BJ (cell line): Measurements from ENCODE around the gene CMTM8. TPM values are rescaled to one million over a fixed set of nuclear protein-coding genes. Genes with fewer than 3 reads are reported as not detected.

ENCODE experiments used
- CTCF ChIA-PET: fragments of 350-600 bp; formaldehyde crosslinking; extraction: SDS; loops from one replicate; lab custom pipeline; 2021; ENCODE audit warnings: antibody characterized with exemption, inconsistent platforms; lab: Yijun Ruan, JAX
- POLR2A ChIA-PET: fragments of 300-600 bp; sonication (Branson Sonifier 250); formaldehyde crosslinking; extraction: SDS; loops from one replicate; lab custom pipeline; 2021; ENCODE audit warnings: antibody characterized with exemption; lab: Charles Lee
- DNase-seq: peaks from one replicate; pipeline ENCODE4 v3.0.0-alpha.2; 2011; ENCODE audit warnings: low read depth
- H3K27me3 ChIP-seq: 2 replicates; pipeline ENCODE4 v1.6.0; 2011; ENCODE audit warnings: low read length; ENCODE audit not compliant: control insufficient read depth, insufficient read depth
- H3K36me3 ChIP-seq: 2 replicates; pipeline ENCODE4 v1.5.1; 2011; ENCODE audit warnings: low read length; ENCODE audit not compliant: control insufficient read depth, insufficient read depth
- H3K4me3 ChIP-seq: 2 replicates; pipeline ENCODE4 v1.5.1; 2011; ENCODE audit warnings: low read depth, mild to moderate bottlenecking, control low read depth, low read length
- polyA plus RNA-seq: library from polyadenylated mRNA; depleted of rRNA; stranded (reverse); fragments of >200 nt; gene quantifications from 2 replicates; pipeline ENCODE4 v1.2.3, GENCODE V29; 2011
- TF ChIP-seq, protein P1 (sequence below): IDR thresholded peaks from 2 replicates; pipeline ENCODE4 v1.5.1; 2011; ENCODE audit warnings: low read depth, mild to moderate bottlenecking, control low read depth, inconsistent platforms, low read length, moderate library complexity; ENCODE audit not compliant: insufficient read depth

Gene CMTM8
- polyA plus RNA-seq, 1 experiment, result 0.39 TPM

DNA sequence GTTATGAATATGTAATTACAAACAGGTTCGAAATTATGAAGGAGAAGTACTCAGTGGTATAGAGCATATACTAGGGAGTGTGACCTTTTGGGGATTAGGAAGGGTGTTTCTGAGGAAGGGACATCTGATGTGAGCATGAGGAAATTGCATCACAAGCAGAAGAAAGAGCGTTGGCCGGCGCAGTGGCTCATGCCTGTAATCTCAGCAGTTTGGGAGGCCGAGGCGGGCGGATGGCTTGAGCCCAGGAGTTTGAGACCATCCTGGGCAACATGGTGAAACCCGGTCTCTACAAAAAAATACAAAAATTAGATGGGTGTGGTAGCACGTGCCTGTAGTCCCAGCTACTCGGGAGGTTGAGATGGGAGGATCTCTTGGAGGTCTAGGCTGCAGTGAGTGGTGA lies 160.1 kb downstream of the CMTM8 start:
- ChIA-PET POLR2A (no interaction called here), CTCF (interaction anchor here (0.6 to 2.9 kb wide), 7 partner anchors 10 to 244 kb away, joined by 3 to 12 read pairs (median 3); no protein-coding TSS in a partner anchor)
- TF ChIP-seq, protein P1, sequence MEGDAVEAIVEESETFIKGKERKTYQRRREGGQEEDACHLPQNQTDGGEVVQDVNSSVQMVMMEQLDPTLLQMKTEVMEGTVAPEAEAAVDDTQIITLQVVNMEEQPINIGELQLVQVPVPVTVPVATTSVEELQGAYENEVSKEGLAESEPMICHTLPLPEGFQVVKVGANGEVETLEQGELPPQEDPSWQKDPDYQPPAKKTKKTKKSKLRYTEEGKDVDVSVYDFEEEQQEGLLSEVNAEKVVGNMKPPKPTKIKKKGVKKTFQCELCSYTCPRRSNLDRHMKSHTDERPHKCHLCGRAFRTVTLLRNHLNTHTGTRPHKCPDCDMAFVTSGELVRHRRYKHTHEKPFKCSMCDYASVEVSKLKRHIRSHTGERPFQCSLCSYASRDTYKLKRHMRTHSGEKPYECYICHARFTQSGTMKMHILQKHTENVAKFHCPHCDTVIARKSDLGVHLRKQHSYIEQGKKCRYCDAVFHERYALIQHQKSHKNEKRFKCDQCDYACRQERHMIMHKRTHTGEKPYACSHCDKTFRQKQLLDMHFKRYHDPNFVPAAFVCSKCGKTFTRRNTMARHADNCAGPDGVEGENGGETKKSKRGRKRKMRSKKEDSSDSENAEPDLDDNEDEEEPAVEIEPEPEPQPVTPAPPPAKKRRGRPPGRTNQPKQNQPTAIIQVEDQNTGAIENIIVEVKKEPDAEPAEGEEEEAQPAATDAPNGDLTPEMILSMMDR, result no peak
- no peak for DNase-seq
- no peaks in the 10 kb centered on the region for H3K36me3 ChIP-seq
- no peak overlapping the region for H3K4me3 ChIP-seq
- no peaks in the 10 kb centered on the region for H3K27me3 ChIP-seq

DNA sequence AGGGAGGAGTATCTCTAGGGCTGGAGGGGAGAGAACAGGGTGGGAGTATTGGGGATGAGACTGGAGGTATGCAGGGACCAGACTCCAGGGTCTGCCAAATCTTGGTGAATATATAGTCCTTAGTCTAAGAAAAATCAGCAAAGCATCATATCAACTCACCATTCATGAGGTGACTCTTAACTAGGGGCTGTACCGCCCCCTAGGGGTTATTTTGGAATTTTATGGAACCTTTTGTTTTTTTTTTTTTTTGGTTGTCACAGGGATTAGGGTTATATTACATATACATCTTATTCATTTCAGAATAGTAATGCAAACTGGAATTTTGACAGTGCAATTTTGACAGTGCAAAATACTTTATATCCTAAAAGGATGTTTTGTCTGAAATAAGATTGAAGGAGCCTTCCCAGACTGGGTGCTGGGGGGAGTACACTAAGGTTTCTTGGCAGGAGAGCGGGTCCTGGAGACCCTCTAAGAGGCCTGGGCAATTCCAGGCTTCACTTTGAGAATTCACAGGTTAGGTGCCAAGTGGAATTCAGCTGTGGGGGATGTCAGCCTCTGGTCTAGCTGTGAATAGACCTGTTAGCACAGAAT lies 160.6 kb downstream of the CMTM8 start:
- no peak overlapping the region for H3K4me3 ChIP-seq
- H3K27me3 ChIP-seq, result no peaks in the 10 kb centered on the region
- ChIA-PET CTCF (interaction anchor here (0.8 to 2.9 kb wide), 8 partner anchors 8 to 167 kb away, joined by 3 to 12 read pairs (median 6); partner anchors contain the start of gene CMTM7), POLR2A (no interaction called here)
- no peak for DNase-seq
- TF ChIP-seq, protein P1, result peak; percentile 67
- H3K36me3 ChIP-seq, result no peaks in the 10 kb centered on the region

DNA sequence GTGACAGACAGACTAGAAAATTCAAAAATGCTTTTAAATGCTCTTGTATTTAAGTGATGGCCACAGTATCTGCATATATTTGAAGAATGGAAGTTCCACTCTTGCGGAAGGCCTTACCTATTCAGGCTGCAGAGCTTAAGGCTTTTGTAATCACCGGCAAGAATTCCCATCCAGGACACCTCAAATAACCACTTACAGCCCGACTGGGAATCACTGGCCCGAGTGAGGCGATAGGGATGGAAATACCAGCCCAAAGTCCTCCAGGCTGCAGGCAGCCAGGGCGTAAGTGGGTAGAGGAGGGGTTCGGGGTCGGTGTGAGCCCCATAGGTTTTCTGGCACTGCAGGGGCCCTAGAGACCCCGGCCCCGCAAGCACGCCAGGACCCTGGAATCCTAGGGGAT lies 162.6 kb downstream of the CMTM8 start:
- CTCF ChIA-PET, result interaction anchor here (0.6 to 1.8 kb wide), 3 partner anchors 16 to 67 kb away, joined by 3 to 8 read pairs (median 7); no protein-coding TSS in a partner anchor
- H3K36me3 ChIP-seq, result no peaks in the 10 kb centered on the region
- no peaks in the 10 kb centered on the region for H3K27me3 ChIP-seq
- POLR2A ChIA-PET, result no interaction called here
- no peak for DNase-seq
- TF ChIP-seq, protein P1, result no peak
- H3K4me3 ChIP-seq, result peak overlapping the region; percentile 36

DNA sequence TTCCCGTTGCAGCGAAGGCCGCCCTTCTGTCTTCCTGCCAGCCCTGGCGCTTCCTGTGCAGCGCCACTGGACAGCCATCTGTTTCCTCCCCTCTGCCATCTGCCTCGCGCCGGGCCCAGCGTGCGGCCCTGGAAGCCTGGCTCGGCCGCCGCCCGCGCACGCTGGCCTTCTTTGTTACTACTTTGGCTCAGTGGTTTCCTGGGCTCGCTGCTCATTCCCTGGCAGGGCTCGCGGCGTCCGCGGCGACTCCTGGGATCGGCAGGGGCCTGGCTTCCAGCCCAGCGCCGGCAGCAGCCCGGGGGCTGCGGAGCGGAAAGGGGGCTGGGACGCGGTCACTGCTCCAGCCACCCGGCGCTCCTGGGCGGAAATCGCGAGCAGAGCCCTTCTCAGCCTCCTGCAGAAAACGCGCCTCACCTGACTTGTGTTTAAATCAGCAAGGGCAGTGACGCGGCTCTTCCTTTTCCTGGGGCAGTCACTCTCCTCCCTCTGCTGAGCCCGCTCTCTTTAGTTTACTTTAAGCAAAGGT lies 163.1 kb downstream of the CMTM8 start:
- Histone ChIP-seq H3K27me3 (no peaks in the 10 kb centered on the region), H3K4me3 (peak overlapping the region; percentile 36), H3K36me3 (no peaks in the 10 kb centered on the region)
- TF ChIP-seq, protein P1, result no peak
- ChIA-PET CTCF (interaction anchor here (1.3 kb wide), 1 partner anchor 66 kb away, joined by 8 read pairs; no protein-coding TSS in a partner anchor), POLR2A (no interaction called here)
- no peak for DNase-seq

DNA sequence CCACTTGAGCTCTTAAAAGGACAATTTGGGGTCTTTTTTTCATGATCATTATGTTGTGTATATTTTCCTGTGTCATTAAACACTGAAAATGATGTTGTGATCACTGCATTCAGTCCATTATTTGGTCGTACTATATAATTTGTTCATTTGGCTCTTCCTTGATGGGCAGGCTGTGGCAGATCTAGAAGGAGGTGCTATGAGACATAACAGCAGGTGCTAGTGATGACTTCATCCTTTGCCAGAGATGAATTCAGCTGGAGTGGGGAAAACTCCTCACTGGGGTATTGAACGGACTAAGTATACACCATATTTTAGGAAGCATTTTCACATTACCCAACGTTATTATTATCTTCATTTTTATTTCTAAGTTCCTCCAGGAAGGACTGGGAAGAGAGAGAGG lies 165.2 kb downstream of the CMTM8 start:
- no peaks in the 10 kb centered on the region for H3K36me3 ChIP-seq
- no peak overlapping the region for H3K4me3 ChIP-seq
- no peak for DNase-seq
- POLR2A ChIA-PET, result no interaction called here
- CTCF ChIA-PET, result interaction anchor here (0.6 to 2.4 kb wide), 2 partner anchors 13 to 64 kb away, joined by 3 to 6 read pairs; no protein-coding TSS in a partner anchor
- TF ChIP-seq, protein P1, result no peak
- no peaks in the 10 kb centered on the region for H3K27me3 ChIP-seq
